GM12873 (cell line): ENCODE data around the gene ADGRA1.

ENCODE experiments used
- CTCF ChIP-seq: IDR thresholded peaks from 2 replicates; pipeline ENCODE4 v1.5.1; 2012; ENCODE audit warnings: low read depth, mild to moderate bottlenecking, moderate library complexity, low read length, control low read depth; ENCODE audit not compliant: insufficient read depth; ENCODE audit errors: missing control alignments

The ADGRA1 gene

DNA sequence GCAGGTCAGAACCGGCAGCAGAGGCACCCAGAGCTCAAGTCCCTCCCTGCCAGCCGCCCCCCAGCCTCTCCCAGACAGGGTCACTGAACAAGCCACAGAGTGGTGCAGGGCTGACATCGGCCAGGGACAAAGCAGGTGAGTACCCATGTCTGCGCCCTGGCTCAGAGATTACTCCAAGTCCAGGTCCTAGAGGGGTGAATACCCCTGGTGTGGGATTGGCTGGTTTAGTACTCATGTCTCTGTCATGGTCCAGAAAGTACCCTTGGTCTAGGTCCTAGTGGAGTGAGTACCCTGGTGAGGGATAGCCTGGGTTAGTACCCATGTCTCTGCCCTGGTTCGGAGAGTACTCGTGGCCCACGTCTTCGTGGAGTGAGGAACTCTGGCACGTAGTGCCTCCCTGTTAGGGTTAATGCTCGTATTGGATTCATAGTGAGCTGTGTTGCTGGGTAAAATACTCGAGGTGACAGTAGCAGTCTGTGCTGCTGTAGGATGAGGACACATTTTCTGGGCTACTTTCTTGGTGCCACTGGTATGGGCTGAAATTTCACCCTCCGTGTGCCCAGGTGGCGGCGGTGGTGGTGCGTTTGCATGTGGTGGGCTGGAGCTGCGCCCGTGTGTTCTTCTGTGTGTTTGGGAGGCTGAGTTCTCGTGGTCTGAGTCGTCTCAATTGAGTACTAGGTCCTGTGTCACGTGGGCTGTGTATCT lies 46.8 kb downstream of the ADGRA1 start:
- no peak for TF ChIP-seq CTCF

- no peak for TF ChIP-seq CTCF
Observed at GRCh38 chr10:133135116-133135465, 47.4 kb downstream of the ADGRA1 start.

GRCh38 chr10:133139551-133140065 lies 51.9 kb downstream of the ADGRA1 start:
- TF ChIP-seq CTCF: no peak

- no peak for TF ChIP-seq CTCF
Observed at GRCh38 chr10:133140417-133141143, 52.9 kb downstream of the ADGRA1 start.

DNA sequence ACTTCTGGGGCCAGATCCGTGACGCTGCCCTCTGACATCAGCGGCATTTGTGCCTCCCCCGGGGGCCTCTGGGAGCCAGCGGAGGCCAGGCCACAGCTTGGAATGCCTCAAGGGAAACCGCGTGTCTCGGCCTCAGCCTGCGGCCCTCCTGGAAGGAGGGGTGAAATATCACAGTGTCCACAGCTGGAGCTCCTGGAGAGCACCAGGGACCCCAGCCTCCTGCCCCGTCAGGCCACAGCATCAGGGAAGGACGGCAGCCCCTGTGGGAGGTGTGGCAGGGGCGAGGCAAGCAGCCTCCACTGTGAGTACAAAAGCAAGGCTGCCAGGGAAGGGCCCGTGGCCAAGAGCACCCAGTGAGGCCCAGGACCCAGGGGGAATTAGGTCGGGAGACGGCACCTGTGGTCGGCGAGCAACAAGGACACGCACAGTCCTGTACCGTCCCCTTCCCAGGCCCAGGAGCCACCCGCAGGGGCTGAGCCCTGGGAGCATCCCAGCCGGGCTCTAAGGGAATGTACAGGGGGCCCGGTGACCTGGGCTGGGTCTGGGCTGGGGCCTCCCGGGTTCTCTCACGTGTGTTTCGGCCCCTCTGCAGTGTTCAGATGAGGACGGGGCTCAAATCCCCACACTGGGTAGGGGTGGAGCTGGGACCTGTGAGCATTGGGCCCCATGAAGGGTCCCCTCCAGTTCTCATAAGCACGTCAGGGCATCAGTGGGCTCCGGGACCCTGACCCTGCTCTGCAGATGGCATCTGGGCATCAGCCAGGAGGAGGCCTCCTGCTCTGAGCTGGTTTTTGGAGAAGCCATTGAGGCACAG lies 53.6 kb downstream of the ADGRA1 start:
- no peak for TF ChIP-seq CTCF

DNA sequence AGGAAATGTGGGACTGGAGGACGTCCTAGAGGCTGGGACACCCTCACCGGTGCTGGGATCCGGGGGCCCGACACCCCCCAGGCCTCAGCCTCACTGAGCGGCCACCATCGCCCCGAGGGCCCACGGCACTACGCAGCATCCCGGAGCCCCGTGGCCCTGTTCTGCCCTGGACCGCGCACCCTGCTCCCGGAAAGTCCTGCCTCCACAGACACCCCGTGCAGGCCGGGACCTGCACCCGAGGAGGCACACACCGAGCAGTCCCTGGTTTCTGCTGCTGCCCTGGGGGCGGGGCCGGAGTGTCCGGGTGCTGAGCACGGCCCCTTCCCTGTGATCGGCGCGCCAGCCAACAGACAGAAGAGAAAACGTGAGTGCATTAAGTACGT lies 54.2 kb downstream of the ADGRA1 start:
- no peak for TF ChIP-seq CTCF
